ENCODE results near the gene GFRA1.

DNA sequence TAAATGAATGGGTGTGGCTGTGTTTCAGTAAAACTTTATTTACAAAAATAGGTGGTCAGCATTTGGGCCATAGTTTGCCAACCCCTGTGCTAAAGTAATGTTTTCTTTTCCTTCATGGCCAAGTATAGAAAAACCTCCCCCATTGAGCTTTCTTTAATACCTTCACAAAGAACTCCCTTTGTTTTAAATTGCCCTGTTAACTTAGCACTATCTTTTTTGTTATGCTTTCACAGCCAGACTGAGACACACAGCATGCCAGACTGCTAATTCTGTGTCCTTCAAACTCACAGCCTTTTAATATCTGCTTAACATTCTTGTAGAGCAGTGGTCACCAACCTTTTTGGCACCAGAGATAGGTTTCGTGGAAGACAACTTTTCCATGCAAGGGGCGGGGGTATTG, 78.0 kb downstream of the GFRA1 start:
- no peak for TF ChIP-seq CTCF (IDR thresholded peaks at IDR 0.05; ENCODE audit: low read length)
- no peak for TF ChIP-seq EZH2 (IDR thresholded peaks at IDR 0.05; ENCODE audit: borderline replicate concordance, low read length)

All from OCI-LY1 (cell line).